NT2/D1 (cell line): ENCODE data around the gene ZNF17.

Experiments used
- SUZ12 ChIP-seq: IDR thresholded peaks from 2 replicates; pipeline ENCODE4 v1.6.1; 2011; ENCODE audit not compliant: insufficient read length, insufficient read depth; ENCODE audit errors: extremely low read depth
- YY1 ChIP-seq: IDR thresholded peaks from 2 replicates; pipeline ENCODE4 v1.6.1; 2011; ENCODE audit not compliant: insufficient read length, insufficient read depth
- ZNF274 ChIP-seq: IDR thresholded peaks from 2 replicates; pipeline ENCODE4 v1.6.1; 2011; ENCODE audit warnings: mild to moderate bottlenecking, low read depth, low read length

DNA sequence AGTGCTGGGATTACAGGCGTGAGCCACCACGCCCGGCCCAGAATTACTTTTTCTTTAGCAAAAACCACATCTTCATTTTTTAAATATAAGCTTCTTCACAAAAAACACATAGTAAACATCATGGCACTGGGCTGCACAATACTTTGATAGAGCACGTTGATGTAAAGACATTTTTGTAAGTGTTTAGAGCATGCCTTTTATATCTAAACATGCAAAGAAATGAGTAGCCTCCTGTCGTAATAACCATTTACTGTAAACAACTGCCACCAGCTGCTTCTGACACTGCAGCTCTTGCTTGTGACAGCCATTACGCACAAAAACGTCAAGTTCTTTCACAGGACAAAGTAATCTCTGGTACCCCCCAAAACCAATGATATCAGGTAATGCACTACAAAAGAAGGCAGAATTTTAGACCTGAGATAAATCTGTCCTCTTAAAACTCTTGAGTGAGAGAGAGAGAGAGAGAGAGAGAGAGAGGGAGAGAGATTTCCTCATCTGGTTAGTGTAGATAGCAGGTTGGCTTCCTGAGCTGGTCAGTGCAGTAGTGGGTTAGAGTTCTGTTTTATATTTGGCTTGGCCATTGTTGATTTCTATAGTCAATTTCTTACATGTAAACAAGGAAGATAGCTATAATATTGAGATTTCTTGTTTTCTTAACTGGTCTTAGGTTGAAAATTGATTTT, 28.0 kb upstream of the ZNF17 start:
- TF ChIP-seq ZNF274: no peak
- no peak for TF ChIP-seq YY1
- TF ChIP-seq SUZ12: no peak
